ENCODE results near the gene FXR1.
"Not testable (repeated sequence)": the region's sequence is repeated elsewhere in the genome, so short reads cannot be mapped to it uniquely, and the experiment has no call there.

Gene FXR1

GRCh38 chr3:180940826-180941225, 28.4 kb downstream of the FXR1 start:
- DNase-seq, result no peak

DNA sequence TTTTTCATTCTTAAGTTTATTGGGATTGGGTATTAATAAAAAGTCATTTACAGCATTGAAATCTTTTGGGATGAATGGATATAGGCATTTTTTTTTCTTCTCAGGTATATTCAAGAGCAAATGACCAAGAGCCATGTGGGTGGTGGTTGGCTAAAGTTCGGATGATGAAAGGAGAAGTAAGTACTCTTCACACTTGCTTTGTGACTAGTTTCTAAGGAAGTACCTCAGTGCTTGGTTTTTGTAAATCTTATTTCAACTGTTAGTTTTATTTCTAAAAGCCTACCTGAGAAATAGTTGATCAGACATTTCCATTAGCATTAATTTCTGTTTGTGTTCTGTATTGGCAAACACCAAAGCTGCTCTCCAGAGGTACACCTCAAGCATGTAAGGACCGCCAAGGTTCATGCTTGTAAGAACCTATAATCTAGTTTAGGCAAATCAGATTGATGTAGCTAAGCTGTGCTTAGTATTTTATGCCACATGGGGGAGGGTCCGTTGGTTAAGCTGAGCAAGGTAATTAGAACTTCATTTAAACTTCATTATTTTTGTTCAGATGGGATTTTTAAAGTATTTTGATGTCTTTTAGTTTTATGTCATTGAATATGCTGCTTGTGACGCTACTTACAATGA, 35.4 kb downstream of the FXR1 start:
- no peak for DNase-seq

- DNase-seq, result no peak
Measured at GRCh38 chr3:180959691-180960090, 47.2 kb downstream of the FXR1 start.

- no peak for DNase-seq
Measured at GRCh38 chr3:180961087-180961486, 48.6 kb downstream of the FXR1 start.

- no peak for DNase-seq
Measured at GRCh38 chr3:180961552-180961951, 49.1 kb downstream of the FXR1 start.

GRCh38 chr3:180962530-180962929, 50.1 kb downstream of the FXR1 start:
- no peak for DNase-seq

GRCh38 chr3:180970931-180971330, 58.5 kb downstream of the FXR1 start:
- DNase-seq, result no peak

GRCh38 chr3:180973543-180973942, 61.1 kb downstream of the FXR1 start:
- no peak for DNase-seq

- no peak for DNase-seq
Measured at GRCh38 chr3:180974286-180974685, 61.8 kb downstream of the FXR1 start.

- no peak for DNase-seq
Measured at GRCh38 chr3:180977498-180977897, 65.0 kb downstream of the FXR1 start.

GRCh38 chr3:180979961-180980360, 67.5 kb downstream of the FXR1 start:
- no peak for DNase-seq

GRCh38 chr3:180980611-180981010, 68.1 kb downstream of the FXR1 start:
- no peak for DNase-seq

DNA sequence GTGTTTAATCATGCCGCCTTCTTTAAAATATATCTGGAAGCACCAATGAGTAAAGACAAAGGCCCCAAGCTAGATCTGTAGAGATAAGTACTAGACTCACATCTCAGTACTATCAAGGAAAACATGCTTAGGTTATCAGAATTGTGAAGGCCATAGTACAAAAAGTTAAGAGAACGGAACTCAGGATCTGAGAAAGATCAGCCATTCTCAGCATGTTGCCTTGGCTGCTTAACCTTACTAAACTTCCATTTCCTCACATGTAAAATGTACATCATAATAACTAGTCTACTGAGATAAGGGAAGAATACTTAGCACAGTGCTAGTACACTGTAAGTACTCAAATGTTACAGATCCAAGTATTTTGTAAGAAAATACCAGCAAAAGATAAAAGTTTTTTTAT, 69.4 kb downstream of the FXR1 start:
- DNase-seq, result no peak

DNA sequence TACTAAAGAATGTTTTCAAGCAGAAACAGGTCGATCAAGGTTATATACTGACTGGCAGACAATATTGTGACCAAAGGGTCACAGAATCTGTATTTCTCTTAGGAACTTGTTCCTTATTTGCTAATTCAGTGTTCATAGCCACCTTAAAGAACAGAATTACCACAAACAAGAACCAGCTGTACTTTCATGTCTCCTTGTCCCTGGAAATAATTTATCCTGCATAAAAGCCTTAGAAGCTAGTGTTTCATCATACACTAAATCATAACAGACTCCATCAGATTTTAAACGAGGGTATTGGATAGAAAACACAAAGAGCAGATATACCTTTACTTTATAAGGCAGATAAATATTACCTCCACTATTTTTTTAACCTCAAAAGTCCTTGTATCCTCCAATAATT, 70.7 kb downstream of the FXR1 start:
- DNase-seq, result no peak

GRCh38 chr3:180986366-180986765, 73.9 kb downstream of the FXR1 start:
- DNase-seq, result not testable (repeated sequence)

GRCh38 chr3:180987344-180987743, 74.9 kb downstream of the FXR1 start:
- DNase-seq, result no peak

- peak; percentile 91 for DNase-seq
Measured at GRCh38 chr3:180989291-180990163, 77.1 kb downstream of the FXR1 start, which contains the start of gene DNAJC19. DNAJC19 (minus strand) TSS chr3:180989736; CDS start chr3:180989602, 134 bp downstream.

- no peak for DNase-seq
Measured at GRCh38 chr3:180990505-180990904, 78.0 kb downstream of the FXR1 start.

DNA sequence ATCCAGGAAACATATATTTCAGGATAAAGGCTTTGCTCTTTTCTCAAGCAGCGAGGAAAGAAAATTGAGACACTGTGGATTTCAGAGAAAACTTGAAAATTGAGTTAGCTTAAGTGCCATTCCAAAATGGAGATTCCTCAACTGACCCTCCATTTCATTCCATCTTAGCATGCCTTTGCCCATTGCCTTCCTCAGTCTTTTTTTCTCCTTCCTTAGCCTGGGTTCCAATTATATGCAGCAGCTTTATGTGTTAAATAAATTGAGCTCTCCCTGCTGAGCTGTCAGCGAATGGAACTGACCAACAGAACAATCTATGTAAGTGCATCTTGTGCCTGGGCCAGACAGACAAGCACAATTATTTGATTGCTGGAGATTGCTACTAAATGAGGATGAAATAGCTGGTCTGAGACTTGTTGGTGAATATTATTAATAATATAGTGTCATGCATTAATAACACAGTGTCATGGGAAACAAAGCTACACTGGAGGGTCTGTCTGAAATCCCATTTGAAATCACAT, 84.0 kb downstream of the FXR1 start:
- no peak for DNase-seq

- not testable (repeated sequence) for DNase-seq
Measured at GRCh38 chr3:181002331-181002730, 89.9 kb downstream of the FXR1 start.

DNA sequence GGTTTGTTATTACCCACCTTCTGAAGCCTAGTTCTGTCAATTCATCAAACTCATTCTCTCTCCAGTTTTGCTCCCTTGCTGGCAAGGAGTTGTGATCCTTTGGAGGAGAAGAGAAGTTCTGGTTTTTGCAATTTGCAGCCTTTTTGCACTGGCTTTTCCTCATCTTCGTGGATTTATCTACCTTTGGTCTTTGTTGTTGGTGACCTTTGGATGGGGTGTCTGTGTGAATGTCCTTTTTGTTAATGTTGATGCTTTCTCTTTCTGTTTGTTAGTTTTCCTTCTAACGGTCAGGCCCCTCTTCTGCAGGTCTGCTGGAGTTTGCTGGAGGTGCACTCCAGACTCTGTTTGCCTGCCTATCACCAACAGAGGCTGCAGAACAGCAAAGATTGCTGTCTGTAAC, 91.0 kb downstream of the FXR1 start:
- DNase-seq, result not testable (repeated sequence)

DNA sequence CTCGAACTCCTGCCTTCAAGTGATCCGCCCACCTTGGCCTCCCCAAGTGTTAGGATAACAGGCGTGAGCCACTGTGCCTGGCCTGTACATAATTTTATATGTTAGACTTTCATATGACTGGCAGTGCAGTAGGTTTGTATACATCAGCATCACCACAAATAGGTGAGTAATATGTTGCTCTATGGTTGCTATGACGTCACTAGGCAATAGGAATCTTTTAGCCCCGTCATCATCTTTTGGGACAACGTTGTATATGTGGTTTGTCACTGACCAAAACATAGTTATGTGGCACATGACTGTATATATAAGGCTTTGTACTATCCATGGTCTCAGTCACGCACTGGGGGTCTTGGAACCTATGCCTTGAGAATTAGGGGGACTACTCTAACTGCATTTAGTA, 94.1 kb downstream of the FXR1 start:
- DNase-seq, result no peak

- DNase-seq, result no peak
Measured at GRCh38 chr3:181007262-181007661, 94.8 kb downstream of the FXR1 start.

- no peak for DNase-seq
Measured at GRCh38 chr3:181008796-181009195, 96.3 kb downstream of the FXR1 start.

Measured in activated naive CD4-positive, alpha-beta T cell treated with Interleukin-2 at 50 U/mL for 16 hours (primary cell).